Osteocyte (in vitro differentiated cells): ENCODE data around the gene SDS. TPM values are rescaled to one million over a fixed set of nuclear protein-coding genes. Genes with fewer than 3 reads are reported as not detected.

ENCODE experiments used
- DNase-seq: peaks from one replicate; pipeline ENCODE4 v3.0.0; 2021; ENCODE audit warnings: mixed read lengths; ENCODE audit not compliant: unreplicated experiment; ENCODE audit errors: extremely low spot score
- H3K27ac Mint-ChIP-seq: one replicate; pipeline ENCODE4 v1.8.0; 2021; ENCODE audit warnings: mild to moderate bottlenecking, mixed read lengths; ENCODE audit not compliant: unreplicated experiment
- H3K27me3 Mint-ChIP-seq: one replicate; pipeline ENCODE4 v1.8.0; 2021; ENCODE audit warnings: mixed read lengths; ENCODE audit not compliant: unreplicated experiment
- H3K36me3 Mint-ChIP-seq: one replicate; pipeline ENCODE4 v1.8.0; 2021; ENCODE audit warnings: mixed read lengths; ENCODE audit not compliant: unreplicated experiment
- H3K4me1 Mint-ChIP-seq: one replicate; pipeline ENCODE4 v1.8.0; 2021; ENCODE audit warnings: mixed read lengths; ENCODE audit not compliant: unreplicated experiment
- H3K4me3 Mint-ChIP-seq: one replicate; pipeline ENCODE4 v1.8.0; 2021; ENCODE audit warnings: mild to moderate bottlenecking, moderate library complexity, mixed read lengths; ENCODE audit not compliant: unreplicated experiment
- H3K9me3 Mint-ChIP-seq: one replicate; pipeline ENCODE4 v1.8.0; 2021; ENCODE audit warnings: mixed read lengths; ENCODE audit not compliant: unreplicated experiment
- CTCF ChIP-seq: fragments of 200-600 bp; sonication (generic); IDR thresholded peaks from 2 replicates; pipeline ENCODE4 v1.5.0; 2021; ENCODE audit warnings: antibody characterized with exemption, mild to moderate bottlenecking, moderate library complexity
- total RNA-seq: library from RNA; stranded (reverse); gene quantifications from 2 replicates; pipeline ENCODE4 v1.2.1, GENCODE V29; 2021

The SDS gene
- total RNA-seq, 1 donor from 2014 or later, result not detected

DNA sequence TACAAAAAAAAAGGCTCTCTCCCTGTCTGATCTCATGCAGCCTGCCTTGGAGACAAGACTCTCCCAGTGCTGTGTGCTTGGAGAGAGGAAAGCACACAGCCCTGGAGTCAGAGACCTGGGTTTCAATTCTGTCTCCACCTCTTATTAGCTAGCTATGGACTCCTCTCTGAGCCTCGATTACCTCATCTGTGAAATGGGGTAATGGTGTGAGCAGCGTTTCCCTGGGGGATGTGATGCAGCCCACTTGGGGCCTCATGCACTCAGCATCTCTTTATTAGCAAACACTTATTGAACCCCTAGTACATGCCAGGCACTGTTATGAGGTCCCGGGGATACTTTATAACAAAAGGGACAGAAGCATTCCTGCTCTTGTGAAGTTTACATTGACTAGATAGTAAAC lies 12.5 kb downstream of the SDS start:
- no peaks in the 10 kb centered on the region for H3K27me3 Mint-ChIP-seq
- H3K36me3 Mint-ChIP-seq, result peaks cover 10% of the 10 kb centered on the region
- no peak overlapping the region for H3K4me3 Mint-ChIP-seq
- no peaks in the 10 kb centered on the region for H3K9me3 Mint-ChIP-seq
- no peak for TF ChIP-seq CTCF
- H3K27ac Mint-ChIP-seq, result no peak overlapping the region
- no peaks in the 10 kb centered on the region for H3K4me1 Mint-ChIP-seq
- no peak for DNase-seq

DNA sequence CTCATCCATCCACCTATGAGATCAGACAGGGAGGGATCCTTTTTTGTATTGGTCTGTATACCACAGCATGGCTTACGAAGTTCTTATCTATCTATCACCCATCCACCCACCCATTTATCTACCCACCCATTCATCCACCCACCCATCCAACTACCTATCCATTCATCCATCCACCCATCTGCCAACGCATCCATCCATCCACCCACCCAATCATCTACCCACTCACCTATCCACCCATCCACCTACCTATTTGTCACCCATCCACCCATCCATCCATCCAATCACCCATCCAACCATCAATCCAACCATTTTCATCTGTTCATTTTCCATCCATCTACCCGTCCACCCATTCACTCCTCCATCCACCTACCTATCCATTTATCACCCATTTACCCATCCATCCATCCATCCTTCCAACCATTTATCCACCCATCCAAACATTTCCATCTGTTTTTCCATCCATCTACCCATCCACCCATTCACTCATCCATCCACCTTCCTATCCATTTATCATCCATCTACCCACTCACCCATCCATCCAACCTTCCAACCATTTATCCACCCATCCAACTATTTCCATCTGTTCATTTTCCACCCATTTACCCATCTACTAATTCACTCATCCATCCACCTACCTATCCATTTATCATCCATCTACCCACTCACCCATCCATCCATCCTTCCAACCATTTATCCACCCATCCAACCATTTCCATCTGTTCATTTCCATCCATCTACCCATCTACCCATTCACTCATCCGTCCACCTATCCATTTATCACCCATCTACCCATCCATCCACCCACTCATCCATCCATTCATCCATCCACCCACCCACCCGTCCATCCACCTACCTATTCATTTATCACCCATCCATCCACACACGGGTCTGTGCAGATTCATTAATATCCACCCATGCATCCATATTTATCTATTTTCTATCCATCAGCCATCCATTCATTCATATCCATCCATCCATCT lies 13.3 kb downstream of the SDS start:
- Mint-ChIP-seq H3K27ac (no peak overlapping the region), H3K4me3 (no peak overlapping the region), H3K9me3 (no peaks in the 10 kb centered on the region), H3K27me3 (no peaks in the 10 kb centered on the region), H3K4me1 (no peaks in the 10 kb centered on the region), H3K36me3 (peaks cover 13% of the 10 kb centered on the region)
- TF ChIP-seq CTCF, result no peak
- no peak for DNase-seq

- Mint-ChIP-seq H3K27me3 (no peaks in the 10 kb centered on the region), H3K4me1 (no peaks in the 10 kb centered on the region), H3K4me3 (no peak overlapping the region), H3K9me3 (no peaks in the 10 kb centered on the region), H3K36me3 (peaks cover 22% of the 10 kb centered on the region), H3K27ac (no peak overlapping the region)
- no peak for TF ChIP-seq CTCF
- no peak for DNase-seq
Observed at GRCh38 chr12:113388351-113388750, 15.3 kb downstream of the SDS start.

- no peaks in the 10 kb centered on the region for H3K9me3 Mint-ChIP-seq
- no peak for DNase-seq
- no peaks in the 10 kb centered on the region for H3K4me1 Mint-ChIP-seq
- no peak for TF ChIP-seq CTCF
- peaks cover 22% of the 10 kb centered on the region for H3K36me3 Mint-ChIP-seq
- no peak overlapping the region for H3K4me3 Mint-ChIP-seq
- no peak overlapping the region for H3K27ac Mint-ChIP-seq
- H3K27me3 Mint-ChIP-seq, result no peaks in the 10 kb centered on the region
Observed at GRCh38 chr12:113387631-113388030, 16.1 kb downstream of the SDS start.

DNA sequence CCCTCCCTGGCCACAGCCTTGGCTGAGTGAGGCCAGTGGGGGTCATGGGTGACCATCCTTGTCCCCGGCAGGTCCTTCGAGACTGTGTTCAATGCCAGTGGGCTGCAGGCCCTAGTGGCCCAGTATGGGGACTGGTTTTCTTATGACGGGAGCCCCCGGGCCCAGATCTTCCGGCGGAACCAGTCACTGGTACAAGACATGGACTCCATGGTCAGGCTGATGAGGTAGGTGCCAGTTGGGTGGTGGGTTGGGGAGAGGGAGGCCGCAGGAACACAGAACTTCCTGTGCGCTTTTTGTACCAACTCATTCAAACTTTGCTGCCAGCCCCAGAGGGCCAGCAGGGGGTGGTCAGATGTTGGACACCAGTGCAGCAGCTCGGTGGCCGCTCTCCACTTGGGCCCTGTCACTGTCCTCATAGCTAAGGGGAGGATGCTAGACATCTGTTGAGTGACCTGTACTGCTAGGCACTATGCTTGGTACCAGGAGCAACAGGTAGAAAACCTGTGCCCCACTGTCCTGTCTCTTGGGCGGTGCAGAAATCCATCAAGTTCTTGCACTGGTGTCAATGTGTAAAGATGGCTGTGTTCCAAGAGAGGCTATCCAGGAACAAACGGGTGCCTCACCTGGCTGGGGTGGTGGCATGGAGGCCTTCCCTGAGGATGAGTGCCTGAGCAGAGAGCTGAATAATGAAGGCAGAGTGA lies 16.7 kb downstream of the SDS start:
- H3K27ac Mint-ChIP-seq, result no peak overlapping the region
- H3K36me3 Mint-ChIP-seq, result peaks cover 22% of the 10 kb centered on the region
- H3K9me3 Mint-ChIP-seq, result no peaks in the 10 kb centered on the region
- no peak overlapping the region for H3K4me3 Mint-ChIP-seq
- DNase-seq, result no peak
- TF ChIP-seq CTCF, result no peak
- no peaks in the 10 kb centered on the region for H3K4me1 Mint-ChIP-seq
- H3K27me3 Mint-ChIP-seq, result no peaks in the 10 kb centered on the region
